IPS-NIHi7 (cell line): Measurements from ENCODE around the gene XK.
"Not testable (repeated sequence)": the region's sequence is repeated elsewhere in the genome, so short reads cannot be mapped to it uniquely, and the experiment has no call there.

Experiments
- DNase-seq: peaks from one replicate; pipeline ENCODE4 v3.0.0; 2012; ENCODE audit warnings: mixed read lengths; ENCODE audit errors: extremely low spot score

The XK gene

DNA sequence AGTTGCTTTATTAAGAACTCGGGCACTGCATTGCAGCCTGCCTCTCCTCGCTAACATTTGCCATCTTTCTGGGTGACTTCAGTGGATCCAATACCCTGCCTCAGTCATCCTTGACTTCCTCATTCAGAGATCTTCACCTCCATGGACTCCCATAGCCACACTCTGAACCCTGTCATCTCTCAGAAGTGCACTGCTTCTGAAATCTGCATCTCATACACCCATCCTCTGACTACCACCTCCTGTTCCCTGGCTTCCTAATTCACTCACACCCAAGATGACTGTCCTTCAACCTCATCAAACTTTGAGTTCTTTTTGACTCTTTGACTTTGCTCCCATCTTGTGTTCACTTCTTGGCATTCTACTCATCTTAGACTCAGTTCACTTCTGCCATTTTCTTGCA lies 68.9 kb downstream of the XK start:
- no peak for DNase-seq

DNA sequence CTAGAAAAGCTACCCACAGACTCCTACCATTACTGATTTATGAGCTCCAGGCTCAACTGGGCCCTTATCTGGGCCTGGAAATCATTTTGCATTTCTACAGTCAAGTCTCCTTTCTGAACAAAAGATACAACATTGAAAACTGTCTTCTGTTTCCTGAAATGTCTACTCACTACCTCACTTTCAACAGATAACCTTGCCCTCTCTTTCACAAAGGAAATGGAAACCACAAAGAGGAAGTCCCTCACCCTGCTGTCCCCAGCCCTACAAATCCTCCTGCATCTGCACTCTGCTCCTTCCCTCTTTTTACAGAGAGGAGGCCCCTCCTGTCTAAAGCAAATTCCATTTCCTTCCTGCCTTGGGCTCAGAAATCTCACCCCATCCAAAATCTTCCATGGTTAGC lies 69.4 kb downstream of the XK start:
- no peak for DNase-seq

DNA sequence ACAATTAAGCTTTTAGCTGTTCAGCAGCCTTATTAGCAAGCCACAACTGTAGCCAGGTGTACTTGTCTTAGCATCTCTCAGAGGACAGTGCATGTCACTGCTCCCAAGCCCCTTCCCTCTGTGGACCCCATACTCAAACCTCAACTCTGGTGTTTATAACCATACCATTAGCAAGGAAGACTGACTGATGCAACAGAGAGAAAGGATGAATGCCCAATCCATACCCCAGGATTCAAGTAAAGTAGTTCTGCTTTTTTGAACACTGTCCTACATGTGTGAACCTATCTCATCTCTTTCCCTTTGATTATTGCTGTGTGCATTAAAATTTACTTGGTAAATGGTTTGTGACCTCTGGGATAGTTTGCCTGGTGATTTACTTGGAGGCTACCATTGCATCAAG lies 71.5 kb downstream of the XK start:
- no peak for DNase-seq

DNA sequence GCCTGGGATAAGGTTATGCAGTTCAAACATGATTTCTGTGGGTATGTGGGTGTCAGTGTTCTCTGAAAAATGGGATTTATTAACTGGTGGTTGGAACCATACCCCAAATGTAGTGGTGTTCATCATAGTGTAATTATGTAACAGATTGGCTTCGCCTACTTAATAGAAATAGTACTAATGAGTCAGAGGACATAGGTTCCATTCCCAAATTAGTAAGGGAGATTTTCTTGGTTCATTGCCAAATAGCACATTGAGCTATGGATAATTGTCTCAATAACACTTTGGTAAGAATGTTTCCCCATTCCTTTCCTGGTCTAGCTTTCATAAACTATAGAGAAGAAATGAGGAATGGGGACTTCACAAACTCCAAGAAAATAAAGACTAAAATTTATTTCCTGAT lies 73.8 kb downstream of the XK start:
- DNase-seq = no peak

DNA sequence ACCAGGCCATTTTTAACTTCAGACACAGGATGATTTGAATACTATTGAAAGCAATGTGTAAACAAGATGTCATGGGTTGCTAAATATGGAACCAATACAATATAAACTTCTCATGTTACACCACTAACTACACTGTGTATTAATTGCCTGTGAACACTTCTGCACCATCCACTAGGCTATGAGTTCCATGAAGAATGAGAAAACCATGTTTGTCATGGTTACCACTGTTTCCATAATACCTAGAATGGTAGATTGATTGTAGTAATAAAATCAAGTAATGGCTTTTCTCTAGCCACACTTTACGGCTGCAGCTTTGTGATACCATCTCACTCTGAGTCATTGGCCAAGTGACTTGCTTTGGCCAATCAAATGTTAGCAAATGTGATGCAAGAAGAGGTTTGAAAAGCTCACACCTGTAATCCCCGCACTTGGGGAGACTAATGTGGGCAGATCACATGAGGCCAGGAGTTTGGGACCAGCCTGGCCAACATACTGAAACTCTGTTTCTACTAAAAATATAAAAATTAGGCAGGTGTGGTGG lies 74.4 kb downstream of the XK start:
- no peak for DNase-seq

DNA sequence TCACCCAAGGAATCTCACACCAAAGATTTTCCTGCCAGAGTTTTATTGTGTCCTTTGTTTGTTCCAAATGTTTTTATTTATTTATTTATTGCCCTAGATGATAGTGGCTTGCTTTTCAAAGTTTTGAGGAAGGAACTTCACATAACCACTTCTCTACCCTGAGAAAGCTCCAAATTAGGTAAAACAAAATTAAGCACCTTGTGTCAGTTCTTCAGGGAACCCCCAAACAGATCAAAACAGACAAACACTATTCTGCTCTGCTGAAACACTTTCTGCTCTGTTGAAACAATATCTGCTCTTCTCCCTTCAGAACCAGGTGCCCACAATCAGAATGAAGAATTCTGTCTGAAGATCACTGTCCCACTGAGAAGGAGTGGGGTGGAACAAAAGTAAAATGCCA lies 77.8 kb downstream of the XK start:
- no peak for DNase-seq

DNA sequence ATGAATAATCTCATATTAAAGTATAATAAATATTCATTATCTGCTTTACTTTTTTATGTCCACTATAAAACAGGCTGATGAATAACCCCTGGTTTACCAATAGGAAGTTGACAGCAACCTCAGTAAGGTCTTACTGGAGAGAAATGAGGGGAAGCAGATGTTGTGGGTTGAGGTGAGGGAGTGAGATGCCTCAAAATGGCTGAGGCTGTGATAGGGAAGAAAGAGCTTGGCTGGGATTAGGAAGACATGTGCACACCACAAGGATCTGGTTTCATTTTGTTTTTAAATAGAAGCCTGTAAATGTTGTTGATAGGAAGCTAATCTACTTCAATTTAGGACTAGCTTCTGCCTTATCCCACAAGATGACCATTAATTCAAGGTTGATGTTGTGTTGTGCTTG lies 79.9 kb downstream of the XK start:
- DNase-seq = no peak

DNA sequence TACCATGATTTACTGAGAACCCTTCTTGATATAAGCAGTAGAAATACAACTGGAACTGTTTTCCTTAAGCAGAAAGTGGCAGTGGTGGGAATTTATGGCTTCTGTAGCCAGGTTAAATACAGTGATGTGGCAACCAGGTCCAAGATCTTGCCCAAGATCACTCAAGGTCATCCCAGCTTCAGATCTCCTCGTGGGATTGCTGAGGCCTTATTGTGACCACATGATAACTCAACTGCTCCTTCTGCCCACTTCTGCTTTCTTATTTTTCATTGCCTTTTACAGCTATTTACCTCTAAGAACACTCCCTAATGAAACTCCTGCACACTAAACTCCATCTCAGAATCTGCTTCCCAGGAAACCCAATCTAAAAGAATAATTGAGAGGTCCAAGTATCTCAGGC lies 81.8 kb downstream of the XK start:
- DNase-seq = no peak

DNA sequence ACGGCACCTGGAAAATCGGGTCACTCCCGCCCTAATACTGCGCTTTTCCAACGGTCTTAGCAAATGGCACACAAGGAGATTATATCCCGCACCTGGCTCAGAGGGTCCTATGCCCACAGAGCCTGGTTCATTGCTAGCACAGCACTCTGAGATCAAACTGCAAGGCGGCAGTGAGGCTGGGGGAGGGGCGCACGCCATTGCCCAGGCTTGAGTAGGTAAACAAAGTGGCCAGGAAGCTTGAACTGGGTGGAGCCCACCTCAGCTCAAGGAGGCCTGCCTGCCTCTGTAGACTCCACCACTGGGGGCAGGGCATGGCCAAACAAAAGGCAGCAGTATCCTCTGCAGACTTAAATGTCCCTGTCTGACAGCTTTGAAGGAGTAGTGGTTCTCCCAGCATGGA lies 83.3 kb downstream of the XK start:
- DNase-seq = not testable (repeated sequence)

DNA sequence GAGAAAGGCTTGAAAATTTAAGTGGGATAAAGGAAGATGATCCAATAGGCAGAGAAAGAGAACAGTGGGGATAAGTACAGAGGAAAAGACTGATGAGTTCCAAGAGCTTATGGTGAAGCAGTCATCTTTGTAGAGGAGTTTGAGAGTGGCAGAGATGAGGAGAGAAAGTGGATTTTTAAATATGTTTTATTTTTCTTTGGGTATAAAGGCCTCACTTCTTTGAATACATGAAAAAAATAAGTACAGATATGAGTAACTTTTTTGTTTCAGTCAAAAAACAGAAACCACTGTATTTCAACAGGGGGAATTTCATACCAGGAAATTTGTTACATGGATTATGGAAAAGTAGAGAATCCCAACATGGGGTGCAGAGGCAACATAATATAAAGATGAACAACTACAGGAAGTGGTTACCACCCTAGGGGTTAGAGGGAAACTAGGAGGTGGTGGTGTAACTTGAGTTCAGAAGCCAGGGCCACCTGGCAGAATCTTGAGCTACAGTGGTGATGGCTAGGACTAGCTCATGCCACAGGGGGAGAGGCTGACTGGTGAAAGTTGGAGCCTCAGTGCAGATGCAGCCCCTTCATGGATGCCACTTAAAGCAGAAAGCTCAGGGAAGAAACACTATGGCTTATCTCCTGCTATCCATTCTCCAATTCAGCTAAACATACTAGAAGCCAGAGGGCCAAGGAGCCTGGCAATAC lies 90.8 kb downstream of the XK start:
- no peak for DNase-seq

DNA sequence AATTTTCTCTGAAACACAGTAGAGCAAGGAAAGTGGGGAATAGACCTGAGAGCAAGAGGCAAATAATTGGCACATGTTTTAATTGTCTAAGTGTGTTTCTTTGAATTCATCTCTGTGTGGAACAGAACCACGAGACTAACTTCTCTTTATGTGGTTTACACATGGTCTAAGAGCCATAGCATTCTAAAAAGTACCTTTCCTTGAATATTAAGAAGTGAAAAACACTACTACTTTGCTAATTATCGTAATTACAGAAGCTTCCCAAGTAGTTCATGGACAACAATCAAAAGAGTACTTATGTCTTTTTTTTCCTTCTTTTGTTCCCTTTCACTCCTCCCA lies 91.4 kb downstream of the XK start:
- no peak for DNase-seq

DNA sequence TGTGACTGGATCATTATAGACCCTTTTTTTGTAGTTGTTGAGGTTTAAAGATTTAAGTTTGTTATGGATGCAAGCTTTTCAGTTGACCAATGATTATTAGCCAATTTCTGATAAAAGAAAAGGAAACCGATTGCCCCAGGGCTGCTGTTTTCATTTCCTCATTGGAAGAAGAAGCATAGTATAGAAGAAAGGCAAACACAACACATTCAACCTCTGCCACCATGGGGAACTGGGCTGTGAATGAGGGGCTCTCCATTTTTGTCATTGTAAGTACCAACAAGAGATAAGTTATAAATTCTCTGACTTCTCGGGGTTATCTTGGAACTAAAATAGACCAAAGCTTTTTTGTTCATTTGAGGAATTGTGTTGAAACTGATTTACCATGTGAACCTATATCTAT lies 94.3 kb downstream of the XK start, which contains the start of gene CYBB:
CYBB (plus strand) TSS at position 203 of the 400 bp plus-strand sequence; CDS start at position 222, 19 bp downstream.
- no peak for DNase-seq

DNA sequence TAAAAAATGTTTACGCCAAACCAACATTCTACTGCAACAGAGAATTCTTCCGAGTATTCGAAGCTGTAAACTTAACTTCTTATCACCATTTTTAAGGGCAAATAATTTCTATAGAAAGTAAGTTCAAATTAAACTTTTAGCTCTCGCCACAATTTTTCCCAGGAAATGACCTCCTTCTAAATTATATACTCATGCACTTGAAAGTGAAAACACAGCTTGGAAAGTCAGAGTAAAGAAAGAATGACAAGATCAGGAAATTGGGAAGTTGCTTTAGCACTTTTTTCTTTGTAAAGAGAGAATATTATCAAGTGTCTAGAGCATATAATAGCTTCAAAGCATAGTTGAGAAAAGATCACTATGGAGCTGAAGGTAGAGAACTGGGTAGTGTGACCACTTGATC lies 95.5 kb downstream of the XK start:
- no peak for DNase-seq
